Measurements from ENCODE around the gene HES7.
A peak's percentile ranks its signal among the peaks of the same experiment; 100 is the strongest.

Gene HES7

DNA sequence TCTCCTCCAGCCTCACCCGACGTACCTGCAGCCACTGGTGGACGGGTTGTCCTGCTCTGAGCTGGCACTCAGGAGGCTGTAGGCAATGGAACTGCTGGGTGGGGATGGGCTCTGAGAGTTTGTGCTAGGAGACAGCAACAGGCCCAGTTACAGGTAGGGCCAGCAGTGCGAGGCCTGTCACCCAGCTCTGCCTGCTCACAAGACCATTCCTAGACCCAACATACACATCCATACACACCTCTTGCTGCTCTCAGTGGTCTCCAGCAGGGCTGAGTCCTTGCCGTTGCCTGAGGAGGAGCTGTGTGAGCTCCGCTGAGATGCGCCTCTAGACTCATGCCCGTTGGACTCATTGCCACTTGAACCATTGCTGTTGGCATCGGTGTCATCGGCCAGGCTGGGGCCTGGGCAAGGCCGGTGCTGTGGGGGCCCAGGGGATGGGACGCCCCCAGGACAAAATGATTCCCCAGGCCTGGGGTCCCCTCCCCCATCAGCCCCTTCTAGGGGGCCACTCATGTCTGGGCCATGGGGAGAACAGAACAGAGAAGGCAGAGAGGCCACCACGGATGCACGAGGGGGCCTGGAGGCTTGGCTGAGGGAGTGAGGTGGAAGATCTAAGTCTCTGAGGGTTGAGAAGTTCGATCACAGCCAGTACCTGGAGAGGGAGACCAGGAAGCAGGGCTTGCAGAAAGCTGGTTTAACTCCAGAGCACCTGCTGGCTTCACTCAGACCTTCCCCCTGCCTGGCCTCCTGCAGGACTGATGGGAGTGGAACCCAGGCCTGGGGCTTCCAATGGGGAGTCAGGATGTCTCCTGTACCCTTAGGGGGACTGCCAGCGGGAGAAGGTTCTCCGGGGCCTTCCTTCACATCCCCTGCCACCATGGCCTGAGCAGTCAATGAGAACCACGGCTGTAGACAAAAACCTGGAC lies 26.6 kb upstream of the HES7 start:
- peak overlapping the region; percentile 98 for H3K4me2 ChIP-seq
- peaks cover 53% of the 10 kb centered on the region for H3K36me3 ChIP-seq
- H3K9ac ChIP-seq: peak overlapping the region; percentile 90
- peaks cover 52% of the 10 kb centered on the region for H4K20me1 ChIP-seq
- H3K27me3 ChIP-seq: no peaks in the 10 kb centered on the region
- H3K27ac ChIP-seq: peak overlapping the region; percentile 82
- H3K4me1 ChIP-seq: peaks cover 47% of the 10 kb centered on the region
- no peak for TF ChIP-seq Cebpa-rat (IDR thresholded peaks at IDR 0.05)
- H3K4me3 ChIP-seq: peak overlapping the region; percentile 88
- no peaks in the 10 kb centered on the region for H3K9me3 ChIP-seq

DNA sequence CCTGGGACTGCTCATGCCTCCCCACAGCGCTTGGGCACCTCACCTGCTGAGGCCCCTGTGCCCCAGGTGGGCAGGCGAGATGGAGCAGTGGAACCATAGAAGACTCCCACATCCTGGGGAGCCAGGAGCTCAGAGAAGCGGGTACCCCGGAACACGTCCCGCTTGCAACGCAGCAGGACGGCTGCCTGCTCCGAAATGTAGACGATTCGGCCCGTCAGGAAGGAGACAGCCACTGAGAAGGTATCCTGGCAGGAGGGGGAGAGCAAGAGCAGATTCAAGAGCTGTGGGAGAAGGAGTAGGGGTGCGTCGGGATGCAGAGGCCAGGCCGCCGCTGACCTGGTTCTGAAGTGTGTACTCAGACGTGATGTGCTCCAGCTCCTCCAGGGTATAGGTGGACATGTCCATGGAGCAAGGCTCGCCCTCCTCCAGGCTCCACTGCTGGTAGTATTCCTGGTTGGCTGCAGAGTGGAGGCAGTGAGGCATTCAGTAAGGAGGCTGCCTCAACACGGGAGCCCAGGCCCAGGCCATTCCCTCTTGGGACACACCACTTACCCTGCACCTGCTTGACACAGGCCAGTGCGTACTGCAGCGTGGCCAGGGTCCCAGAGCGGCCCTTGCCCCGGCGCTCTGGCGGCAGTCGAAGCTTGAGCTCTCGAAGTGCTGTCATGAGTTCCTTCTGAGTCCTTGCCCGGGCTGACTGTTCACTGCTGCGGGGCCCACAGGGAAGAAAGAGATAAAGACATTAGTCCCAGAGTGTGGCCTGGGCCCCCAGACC lies 25.7 kb upstream of the HES7 start:
- Histone ChIP-seq H3K36me3 (peaks cover 61% of the 10 kb centered on the region), H3K4me1 (peaks cover 38% of the 10 kb centered on the region), H3K27ac (no peak overlapping the region), H3K4me2 (peak overlapping the region; percentile 98), H3K27me3 (no peaks in the 10 kb centered on the region), H4K20me1 (peaks cover 52% of the 10 kb centered on the region), H3K4me3 (no peak overlapping the region), H3K9ac (no peak overlapping the region), H3K9me3 (no peaks in the 10 kb centered on the region)
- TF ChIP-seq Cebpa-rat (IDR thresholded peaks at IDR 0.05): no peak

DNA sequence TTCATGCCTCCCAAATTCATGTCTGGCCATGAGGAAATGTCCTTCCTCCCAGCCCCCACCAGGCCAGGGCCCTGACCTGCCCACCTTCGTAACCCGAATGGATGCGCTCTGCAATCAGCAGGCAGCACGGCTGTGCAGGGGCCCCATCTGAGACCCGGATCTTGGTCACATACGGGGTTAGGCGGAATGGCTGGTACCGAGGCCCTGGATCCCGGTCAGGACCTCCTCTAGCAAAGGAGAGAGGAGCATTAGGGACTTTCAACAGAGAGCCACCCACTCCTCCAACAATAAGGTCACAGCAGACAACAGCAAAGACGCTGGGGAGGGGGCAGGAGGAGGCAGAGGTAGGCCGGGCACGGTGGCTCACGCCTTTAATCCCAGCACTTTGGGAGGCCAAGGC lies 24.7 kb upstream of the HES7 start:
- no peaks in the 10 kb centered on the region for H3K9me3 ChIP-seq
- peaks cover 28% of the 10 kb centered on the region for H3K4me1 ChIP-seq
- no peak overlapping the region for H3K9ac ChIP-seq
- peaks cover 59% of the 10 kb centered on the region for H4K20me1 ChIP-seq
- no peak overlapping the region for H3K27ac ChIP-seq
- H3K4me2 ChIP-seq: no peak overlapping the region
- H3K27me3 ChIP-seq: no peaks in the 10 kb centered on the region
- peaks cover 72% of the 10 kb centered on the region for H3K36me3 ChIP-seq
- H3K4me3 ChIP-seq: no peak overlapping the region
- no peak for TF ChIP-seq Cebpa-rat (IDR thresholded peaks at IDR 0.05)

DNA sequence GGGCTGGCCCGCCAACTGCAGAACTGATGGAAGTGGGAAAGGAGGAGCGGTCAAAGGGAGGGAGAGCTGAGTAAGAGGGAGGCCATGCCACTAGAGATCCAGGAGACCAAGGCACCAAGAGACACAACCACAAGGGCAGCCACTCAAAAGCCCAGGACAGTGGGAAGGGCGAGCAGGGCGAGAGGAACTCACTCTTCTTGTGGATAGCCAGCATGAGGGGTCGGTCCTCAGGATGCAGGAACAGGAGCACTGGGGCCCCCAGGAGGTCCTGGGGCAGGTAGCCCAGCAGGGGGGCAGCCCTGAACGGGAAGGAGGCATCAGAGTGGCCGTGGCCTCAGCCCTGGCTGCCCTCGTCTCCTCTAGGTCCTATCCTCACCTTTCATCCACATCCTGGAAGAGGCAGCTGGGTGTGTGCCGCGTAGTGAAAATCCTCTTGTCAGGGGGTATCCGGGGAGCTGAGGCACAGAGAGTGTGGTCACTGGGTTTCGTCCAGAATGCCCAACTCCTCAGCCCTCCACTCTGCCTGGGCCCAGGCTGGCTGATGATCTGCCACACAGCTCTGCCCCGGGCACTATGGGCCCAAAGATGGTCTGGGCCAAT lies 24.0 kb upstream of the HES7 start:
- H4K20me1 ChIP-seq: peaks cover 59% of the 10 kb centered on the region

DNA sequence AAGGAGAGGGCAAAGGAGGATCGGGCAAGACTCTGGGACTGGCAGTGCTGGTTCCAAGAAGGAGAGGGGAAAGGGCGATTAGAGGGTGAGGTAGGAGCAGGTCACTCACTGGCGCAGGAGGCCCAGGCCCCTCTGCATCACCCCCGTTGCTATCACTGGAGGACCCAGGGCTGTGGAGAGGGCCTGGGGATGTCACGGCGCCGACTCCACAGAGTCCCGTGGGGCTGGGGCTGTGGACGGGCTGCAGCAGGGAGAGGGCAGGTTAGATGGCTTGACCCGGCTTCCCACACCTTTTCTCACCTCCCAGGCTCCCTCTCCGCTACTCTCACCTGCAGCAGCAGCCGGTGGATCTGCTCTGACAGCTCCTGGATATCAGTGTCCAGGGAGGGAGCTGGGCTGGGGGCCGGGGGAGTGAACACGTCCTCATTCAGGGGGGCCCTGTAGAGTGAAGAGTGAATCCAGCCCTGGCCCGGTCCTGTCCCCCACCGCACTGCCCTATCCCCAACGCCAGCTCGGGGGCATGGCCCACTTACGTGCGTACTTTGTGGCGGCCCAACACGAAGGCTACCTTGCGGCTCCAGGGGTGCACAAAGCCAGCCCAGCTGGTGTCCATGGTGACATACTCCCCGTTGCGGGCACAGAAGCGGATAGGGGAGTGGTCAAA lies 23.4 kb upstream of the HES7 start:
- H3K4me1 ChIP-seq: peaks cover 15% of the 10 kb centered on the region
- H3K36me3 ChIP-seq: peaks cover 84% of the 10 kb centered on the region
- no peaks in the 10 kb centered on the region for H3K27me3 ChIP-seq
- no peak for TF ChIP-seq Cebpa-rat (IDR thresholded peaks at IDR 0.05)
- no peak overlapping the region for H3K27ac ChIP-seq
- peaks cover 59% of the 10 kb centered on the region for H4K20me1 ChIP-seq
- no peak overlapping the region for H3K4me3 ChIP-seq
- H3K4me2 ChIP-seq: no peak overlapping the region
- no peak overlapping the region for H3K9ac ChIP-seq
- no peaks in the 10 kb centered on the region for H3K9me3 ChIP-seq

More for the DNA sequence above, 24.0 kb upstream of the HES7 start:
- Histone ChIP-seq H3K4me3 (no peak overlapping the region), H3K27me3 (no peaks in the 10 kb centered on the region), H3K4me1 (peaks cover 21% of the 10 kb centered on the region), H3K27ac (no peak overlapping the region), H3K9me3 (no peaks in the 10 kb centered on the region), H3K36me3 (peaks cover 78% of the 10 kb centered on the region), H3K4me2 (no peak overlapping the region), H3K9ac (no peak overlapping the region)
- no peak for TF ChIP-seq Cebpa-rat (IDR thresholded peaks at IDR 0.05)

DNA sequence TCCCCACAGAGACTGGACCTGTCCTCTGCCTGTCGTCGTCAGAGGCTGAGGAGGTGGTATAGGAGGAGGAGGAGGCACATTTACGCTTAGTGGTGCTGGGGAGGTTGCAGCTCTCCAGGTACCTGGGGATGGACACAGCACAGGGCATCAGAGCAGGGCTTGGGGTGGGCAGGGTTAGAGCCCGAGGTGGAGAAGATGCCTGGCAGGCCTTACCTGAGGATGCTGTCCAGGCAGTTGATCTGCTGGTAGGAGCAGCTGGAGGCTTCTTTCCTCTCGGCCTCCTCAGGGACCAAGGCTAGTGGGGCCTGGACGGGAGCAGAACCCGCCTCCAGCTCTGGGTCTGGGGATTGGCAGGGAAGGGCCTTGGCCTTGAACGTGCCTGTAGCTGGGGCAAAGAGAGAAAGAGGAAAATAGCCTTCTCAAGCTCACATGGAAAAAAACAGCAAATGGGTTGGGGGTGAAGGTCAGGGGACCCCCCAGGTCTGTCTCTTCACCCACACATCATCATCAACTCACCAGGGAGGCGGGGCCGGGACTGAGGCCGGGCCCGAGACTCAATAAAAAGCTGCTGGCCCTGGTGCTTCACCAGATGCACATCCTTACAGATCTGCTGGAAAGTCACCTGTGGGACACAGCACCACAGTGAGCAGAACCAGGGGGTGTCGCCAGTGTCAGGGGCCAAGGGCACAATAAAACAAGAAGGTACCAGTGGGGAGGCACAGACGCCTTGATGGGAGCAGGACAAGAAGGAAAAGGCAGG lies 22.7 kb upstream of the HES7 start:
- H3K36me3 ChIP-seq: peaks cover 91% of the 10 kb centered on the region
- no peaks in the 10 kb centered on the region for H3K9me3 ChIP-seq
- H3K27ac ChIP-seq: no peak overlapping the region
- peaks cover 15% of the 10 kb centered on the region for H3K4me1 ChIP-seq
- no peak overlapping the region for H3K9ac ChIP-seq
- no peak overlapping the region for H3K4me2 ChIP-seq
- no peaks in the 10 kb centered on the region for H3K27me3 ChIP-seq
- no peak for TF ChIP-seq Cebpa-rat (IDR thresholded peaks at IDR 0.05)
- H3K4me3 ChIP-seq: no peak overlapping the region
- peaks cover 60% of the 10 kb centered on the region for H4K20me1 ChIP-seq

DNA sequence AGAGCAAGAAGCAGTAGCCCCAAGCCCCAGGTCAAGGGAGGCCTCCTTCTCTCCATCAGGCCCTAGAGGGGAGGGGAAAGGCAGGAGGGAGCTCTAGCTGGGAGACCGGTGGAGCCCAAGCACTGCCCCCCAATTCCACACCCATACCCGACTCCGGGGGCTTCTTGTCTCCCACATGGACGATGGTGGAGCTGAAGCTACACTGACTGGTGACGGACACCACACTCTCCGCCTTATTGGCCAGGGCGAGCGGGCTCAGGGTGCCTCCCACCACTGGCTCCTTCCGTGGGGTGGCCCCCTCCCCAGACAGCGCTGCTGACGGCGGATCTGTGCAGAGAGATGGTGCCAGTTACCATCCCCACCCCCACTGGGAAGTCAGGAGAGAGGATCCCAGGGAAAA lies 21.9 kb upstream of the HES7 start:
- no peak overlapping the region for H3K4me3 ChIP-seq
- TF ChIP-seq Cebpa-rat (IDR thresholded peaks at IDR 0.05): no peak
- no peaks in the 10 kb centered on the region for H3K9me3 ChIP-seq
- peaks cover 63% of the 10 kb centered on the region for H4K20me1 ChIP-seq
- H3K27ac ChIP-seq: no peak overlapping the region
- H3K4me2 ChIP-seq: no peak overlapping the region
- H3K36me3 ChIP-seq: peaks cover 98% of the 10 kb centered on the region
- H3K27me3 ChIP-seq: no peaks in the 10 kb centered on the region
- H3K9ac ChIP-seq: no peak overlapping the region
- peaks cover 13% of the 10 kb centered on the region for H3K4me1 ChIP-seq

DNA sequence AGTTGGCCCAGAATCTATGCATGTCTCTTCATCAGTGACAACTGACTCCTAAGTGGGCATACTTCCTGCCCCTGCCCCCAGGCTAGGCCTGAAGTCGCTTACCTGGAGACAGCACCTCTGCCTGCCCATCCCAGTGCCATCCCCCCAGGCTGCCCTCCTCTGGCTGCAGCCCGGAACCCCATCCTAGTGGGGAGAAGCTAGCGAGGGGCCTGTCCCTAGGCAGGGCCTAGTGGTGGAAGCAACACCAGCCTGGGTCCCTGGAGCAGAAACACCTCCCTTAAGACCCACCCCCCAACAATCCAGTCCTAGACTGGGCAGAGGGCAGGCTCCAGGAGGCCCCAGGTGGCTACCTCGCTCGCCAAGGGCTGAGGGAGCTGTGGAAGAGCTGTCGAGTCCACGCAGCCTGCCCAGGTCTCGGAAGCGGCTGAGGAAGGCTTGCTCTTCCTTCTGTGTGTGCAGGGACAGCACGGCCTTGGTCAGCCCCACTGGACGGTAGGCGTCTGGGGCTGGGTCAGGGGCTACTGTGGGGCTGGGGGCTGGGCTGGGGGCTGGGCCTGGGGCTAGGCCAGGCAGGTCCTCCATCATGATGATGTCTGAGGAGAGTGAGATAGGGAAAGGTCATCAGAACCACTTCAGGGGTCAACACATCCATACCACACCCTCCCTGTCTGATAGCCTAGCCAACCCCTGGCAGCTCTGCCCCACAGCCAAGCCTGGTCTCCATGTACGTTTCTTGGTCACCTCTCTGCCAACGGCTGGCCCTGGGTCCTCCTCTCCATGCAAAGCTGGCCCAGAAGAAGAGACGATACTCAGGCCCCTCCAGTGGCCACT lies 20.7 kb upstream of the HES7 start:
- H3K36me3 ChIP-seq: peaks cover 97% of the 10 kb centered on the region
- H4K20me1 ChIP-seq: peaks cover 63% of the 10 kb centered on the region
- no peak overlapping the region for H3K4me2 ChIP-seq
- no peak overlapping the region for H3K27ac ChIP-seq
- no peaks in the 10 kb centered on the region for H3K27me3 ChIP-seq
- no peak overlapping the region for H3K9ac ChIP-seq
- H3K9me3 ChIP-seq: no peaks in the 10 kb centered on the region
- H3K4me1 ChIP-seq: peaks cover 4% of the 10 kb centered on the region; the same call in 1 of the 2 replicates
- no peak overlapping the region for H3K4me3 ChIP-seq
- no peak for TF ChIP-seq Cebpa-rat (IDR thresholded peaks at IDR 0.05)

All from BLaER1 (cell line).